ENCODE data around the gene FSTL4.
A peak's percentile ranks its signal among the peaks of the same experiment; 100 is the strongest.
"Not testable (repeated sequence)": the region's sequence is repeated elsewhere in the genome, so short reads cannot be mapped to it uniquely, and the experiment has no call there.

Gene FSTL4

DNA sequence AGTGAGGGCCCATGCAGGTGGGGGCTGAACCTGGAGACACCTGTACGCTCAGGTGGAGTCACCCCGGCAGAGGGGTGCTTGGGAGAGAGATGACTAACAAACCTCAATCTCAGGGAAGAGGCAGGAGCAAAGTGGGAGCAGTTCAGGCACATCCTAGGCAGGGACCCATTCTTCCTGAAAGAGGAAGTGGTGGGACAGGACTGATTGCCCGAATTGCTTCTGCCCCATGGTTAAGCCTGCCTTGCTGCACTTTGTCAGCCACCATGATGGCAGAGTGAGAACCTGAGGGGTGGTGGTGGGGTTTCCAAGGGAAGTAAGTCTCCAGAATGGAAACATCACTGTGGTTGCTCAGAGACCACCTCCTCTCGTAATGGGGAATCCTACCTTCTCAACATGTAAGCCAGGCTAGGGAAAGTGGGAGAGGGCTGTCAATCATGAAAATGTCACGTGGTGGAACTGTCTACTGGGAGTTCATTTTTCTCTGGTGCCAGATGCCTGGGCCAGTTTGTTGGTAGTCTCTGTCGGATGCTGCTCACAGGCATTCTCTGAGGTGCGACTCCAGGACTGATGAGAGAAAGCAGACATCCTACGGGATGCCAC, 410.2 kb downstream of the FSTL4 start:
- DNase-seq, result no peak

GRCh38 chr5:133201310-133201709, 411.0 kb downstream of the FSTL4 start:
- no peak for DNase-seq

DNA sequence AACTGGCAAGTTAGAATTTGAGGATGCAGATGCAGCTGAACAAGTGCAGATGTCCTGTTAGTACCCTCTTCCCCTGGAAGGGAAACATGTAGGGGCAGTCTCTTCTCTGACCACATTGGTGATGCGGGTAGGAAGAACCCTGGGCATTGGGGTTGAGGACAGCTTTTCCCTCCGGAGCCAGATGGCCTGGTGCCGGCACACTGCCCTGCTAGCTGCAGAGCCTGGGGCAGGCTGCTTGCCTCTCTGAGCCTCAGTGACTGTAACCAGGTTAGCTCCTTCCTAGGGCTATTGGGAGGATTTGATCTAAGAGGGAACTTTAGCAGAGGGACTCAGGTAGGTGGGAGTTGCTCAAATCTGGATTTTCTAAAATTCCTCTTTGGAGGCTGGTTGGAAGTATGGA, 412.1 kb downstream of the FSTL4 start:
- DNase-seq, result no peak

GRCh38 chr5:133199417-133200178, 412.7 kb downstream of the FSTL4 start:
- DNase-seq, result no peak

- DNase-seq, result no peak
These were observed 413.8 kb downstream of the FSTL4 start for GRCh38 chr5:133198511-133198910.

DNA sequence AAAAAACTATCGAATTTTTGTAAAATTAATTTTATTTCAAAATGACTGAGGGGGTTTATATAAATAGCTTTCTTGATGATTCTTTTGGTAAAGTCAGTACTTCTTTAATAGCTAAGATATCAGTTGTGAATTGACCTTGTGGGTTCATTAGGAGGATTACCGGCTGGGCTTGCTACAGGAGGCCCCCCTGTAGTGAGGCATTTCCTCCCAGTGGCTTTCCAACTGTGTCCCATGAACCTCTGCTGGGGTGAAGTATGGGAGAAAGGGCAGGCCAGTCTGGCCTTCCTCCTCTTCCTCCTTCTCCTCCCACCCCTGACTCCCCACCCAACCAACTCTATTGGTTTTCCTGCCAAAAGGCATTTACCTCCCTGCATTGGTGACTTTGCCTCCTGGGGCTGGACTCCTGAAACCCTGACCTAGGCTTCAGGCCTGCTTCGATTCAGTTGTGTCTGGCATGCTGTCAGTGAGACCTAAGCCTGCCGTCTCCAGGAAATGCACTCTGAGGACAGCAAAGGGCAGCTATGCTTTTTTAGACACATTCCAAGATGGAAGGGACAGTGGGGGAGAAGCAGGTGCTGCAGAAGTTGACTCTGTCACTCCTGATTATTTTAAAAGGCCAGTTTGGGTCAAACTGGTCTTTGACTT, 415.8 kb downstream of the FSTL4 start:
- DNase-seq, result no peak

- DNase-seq, result no peak
These were observed 417.1 kb downstream of the FSTL4 start for GRCh38 chr5:133195250-133195649.

GRCh38 chr5:133193794-133194193, 418.5 kb downstream of the FSTL4 start:
- DNase-seq, result no peak

DNA sequence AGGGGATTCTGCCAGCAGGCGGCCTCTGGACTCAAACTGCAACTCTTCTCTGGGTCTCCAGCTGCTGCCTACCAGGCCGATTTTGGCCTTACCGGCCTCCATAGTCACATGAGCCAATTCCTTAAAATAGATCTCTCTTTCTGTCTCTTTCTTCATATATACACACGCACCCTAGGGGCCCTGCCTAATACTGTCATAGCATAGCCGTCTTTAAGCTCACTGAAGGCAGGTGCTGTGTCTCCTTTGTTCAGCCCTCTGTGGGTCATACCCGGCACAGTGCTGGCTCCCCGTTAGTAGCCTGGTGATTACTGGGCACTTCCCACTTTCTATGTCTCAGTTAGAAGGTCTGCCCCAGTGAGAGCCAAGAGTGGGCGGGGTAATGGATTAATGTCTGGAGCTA, 419.6 kb downstream of the FSTL4 start:
- DNase-seq, result no peak

DNA sequence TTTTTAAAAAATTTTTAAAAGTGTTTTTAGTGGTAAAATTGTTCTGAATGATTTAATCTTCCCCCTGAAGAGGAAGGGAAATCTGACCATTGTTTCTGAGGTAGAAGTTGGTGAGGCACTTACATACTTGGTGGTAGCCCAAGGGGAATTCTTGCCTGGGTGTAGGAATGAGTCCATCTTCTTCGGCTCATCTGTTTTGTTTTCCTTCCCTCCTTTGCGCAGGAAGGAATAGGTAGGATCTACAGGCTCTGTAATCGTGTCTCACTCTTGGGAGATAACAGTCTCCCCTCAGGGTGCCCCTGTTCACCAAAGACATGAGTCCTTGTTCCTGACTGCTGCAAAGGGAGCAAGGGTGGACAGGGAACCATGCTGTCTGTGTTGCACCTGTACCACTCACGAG, 422.5 kb downstream of the FSTL4 start:
- no peak for DNase-seq

DNA sequence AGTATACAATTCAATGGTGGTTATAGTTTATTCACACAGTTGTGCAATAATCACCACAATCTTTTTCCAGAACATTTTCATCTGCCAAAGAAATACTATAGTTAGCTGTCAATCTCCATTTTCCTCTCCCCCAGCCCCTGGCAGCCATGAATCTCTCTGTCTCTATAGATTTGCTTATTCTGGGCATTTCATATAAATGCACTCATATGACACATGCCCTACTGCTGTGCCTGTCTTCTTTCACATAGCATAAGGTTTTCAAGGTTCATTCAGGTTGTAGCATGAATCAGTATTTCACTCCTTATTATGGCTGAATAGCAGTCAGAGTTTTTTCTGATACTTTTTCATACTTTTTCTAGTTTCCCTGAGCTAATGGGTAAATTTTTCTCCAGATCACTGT, 432.9 kb downstream of the FSTL4 start:
- no peak for DNase-seq

- not testable (repeated sequence) for DNase-seq
These were observed 441.5 kb downstream of the FSTL4 start for GRCh38 chr5:133170756-133171387.

GRCh38 chr5:133164759-133165158, 447.6 kb downstream of the FSTL4 start:
- DNase-seq, result no peak

DNA sequence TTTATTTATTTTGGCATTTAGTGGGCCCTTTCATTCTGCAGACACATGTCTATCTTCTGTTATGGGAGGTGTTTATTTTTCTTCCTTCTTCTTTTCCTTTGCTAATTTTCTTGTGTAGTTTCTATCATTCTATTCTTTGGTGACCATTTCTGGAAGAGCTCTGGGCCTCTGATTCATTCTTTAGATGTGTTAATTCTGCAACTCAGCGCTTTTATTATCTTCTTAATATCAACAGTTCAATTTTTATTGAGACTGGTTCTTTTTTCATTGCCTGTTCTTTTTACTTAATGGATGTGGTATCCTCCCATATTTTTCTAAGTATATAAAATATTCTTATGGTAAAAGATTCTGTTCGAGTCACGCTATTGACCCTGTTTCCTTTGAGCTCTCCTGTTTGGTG, 448.5 kb downstream of the FSTL4 start:
- no peak for DNase-seq

DNA sequence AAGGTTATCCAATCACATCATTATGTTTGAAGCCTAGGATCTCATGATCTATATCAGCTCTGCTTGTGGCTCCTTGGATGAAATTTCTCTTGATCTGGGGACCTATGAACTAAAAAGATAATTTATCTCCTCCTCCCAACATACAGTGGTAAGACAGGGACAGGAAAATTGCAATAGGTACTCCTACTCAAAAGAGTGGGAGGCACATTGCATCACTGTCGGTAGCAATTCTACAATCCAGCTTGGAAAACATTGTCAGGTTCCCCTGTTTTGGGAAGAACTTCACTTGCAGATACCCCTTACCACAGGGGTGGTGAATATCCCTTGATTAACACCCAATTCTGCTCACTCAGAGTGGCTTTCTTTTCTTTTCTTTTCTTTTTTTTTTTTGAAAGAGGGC, 452.8 kb downstream of the FSTL4 start:
- DNase-seq, result no peak

- DNase-seq, result no peak
These were observed 456.9 kb downstream of the FSTL4 start for GRCh38 chr5:133155326-133155969.

- DNase-seq, result no peak
These were observed 457.9 kb downstream of the FSTL4 start for GRCh38 chr5:133154274-133155075.

DNA sequence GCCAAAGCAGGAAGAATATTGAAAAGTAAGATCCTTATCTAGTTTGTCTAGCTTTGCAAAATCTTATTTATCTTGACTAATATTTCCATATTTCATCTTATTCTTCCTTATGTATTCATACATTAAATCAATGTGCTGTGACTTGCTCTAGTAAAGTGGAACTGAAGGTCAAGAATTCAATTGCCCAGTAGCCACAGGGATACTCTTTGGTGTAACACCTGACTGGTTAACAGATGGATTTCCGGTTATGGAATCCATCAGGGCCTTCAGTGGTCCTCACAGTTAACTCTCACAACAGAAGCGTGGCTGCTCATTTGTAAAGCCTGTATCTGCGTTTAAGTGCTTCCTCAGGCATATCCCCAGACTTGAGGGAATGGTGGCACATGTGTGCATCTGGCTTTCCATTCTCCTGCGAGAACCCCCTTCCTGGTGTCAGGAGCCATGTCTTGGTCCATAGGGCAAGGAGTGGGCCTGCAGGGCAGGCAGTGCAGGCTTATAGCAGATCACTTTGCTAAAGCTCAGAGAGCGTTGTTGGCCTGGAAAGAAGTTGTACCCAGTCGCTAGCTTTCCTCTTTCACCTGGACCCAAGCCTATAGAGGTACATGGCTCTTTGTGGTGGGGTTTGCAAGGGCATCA, 461.3 kb downstream of the FSTL4 start:
- no peak for DNase-seq

DNA sequence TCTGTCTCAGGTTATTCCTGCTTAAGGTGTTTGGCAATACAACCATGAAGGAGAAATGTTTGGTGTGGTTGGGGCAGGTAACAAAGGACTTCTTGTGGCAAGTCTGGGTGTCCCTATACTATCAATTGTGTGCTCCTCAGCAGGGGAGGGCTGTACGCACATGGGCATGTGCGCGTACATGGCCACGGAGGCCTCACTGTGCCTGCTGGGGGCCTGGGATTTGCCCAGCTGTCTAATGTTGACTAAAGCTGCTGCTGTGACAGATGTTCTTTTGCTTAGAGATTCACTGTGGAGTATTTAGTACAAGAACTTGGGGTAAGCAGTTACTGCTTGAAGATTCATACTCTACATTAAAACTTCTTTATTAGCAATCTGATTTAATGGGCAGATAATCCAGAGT, 463.0 kb downstream of the FSTL4 start:
- DNase-seq, result no peak

- no peak for DNase-seq
These were observed 464.4 kb downstream of the FSTL4 start for GRCh38 chr5:133147815-133148567.

DNA sequence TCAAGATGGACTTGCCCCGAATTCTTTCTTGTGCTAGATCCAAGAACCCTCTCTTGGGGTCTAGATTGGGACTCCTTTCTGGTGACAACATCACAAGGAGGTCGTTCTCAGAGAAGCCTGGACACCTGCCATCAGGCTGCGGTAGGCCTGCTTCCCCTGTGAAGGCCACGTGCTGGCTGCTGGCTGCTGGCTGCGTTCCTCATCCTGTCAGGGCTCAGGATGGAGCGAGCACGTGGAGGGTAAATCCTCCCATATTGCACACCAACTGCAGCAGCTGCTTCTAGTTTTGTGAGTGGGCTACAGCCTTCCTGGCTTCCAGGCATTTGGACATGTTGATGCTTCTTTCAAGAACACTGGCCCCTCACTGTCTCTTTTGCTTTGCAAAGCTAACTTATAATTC, 464.9 kb downstream of the FSTL4 start:
- peak; percentile 79 for DNase-seq
